Natural killer cell (primary cell): ENCODE results near the gene SEMA4C. TPM values are rescaled to one million over a fixed set of nuclear protein-coding genes. Genes with fewer than 3 reads are reported as not detected.
A peak's percentile ranks its signal among the peaks of the same experiment; 100 is the strongest.

Source experiments
- ATAC-seq, 3 donors: fragments of 150-1000 bp in 2 of 3; fragments of 200-7000 bp in 1 of 3; cut with Tn5 transposase; 1 replicate in 1 of 3; 2 replicates in 2 of 3; pipeline ENCODE4 v1.10.0; 2021; ENCODE audit warnings: mild to moderate bottlenecking in 2 of 3, moderate library complexity in 2 of 3
- DNase-seq, 2 donors: peaks; one replicate each; pipeline versions ENCODE4 v3.0.0 to v3.0.0-alpha.2; 2013 to 2021; ENCODE audit warnings: mixed read lengths in 1 of 2
- H3K27ac ChIP-seq: one replicate; pipeline ENCODE4 v1.5.1; 2013; ENCODE audit warnings: mild to moderate bottlenecking, low read length
- H3K27me3 ChIP-seq: one replicate; pipeline ENCODE4 v1.6.1; 2013; ENCODE audit warnings: low read length; ENCODE audit not compliant: control insufficient read depth, insufficient read depth
- H3K36me3 ChIP-seq: one replicate; pipeline ENCODE4 v1.6.1; 2013; ENCODE audit warnings: low read length; ENCODE audit not compliant: control insufficient read depth, insufficient read depth
- H3K4me1 ChIP-seq: one replicate; pipeline ENCODE4 v1.6.1; 2013; ENCODE audit warnings: low read length; ENCODE audit not compliant: control insufficient read depth, insufficient read depth
- H3K4me3 ChIP-seq: one replicate; pipeline ENCODE4 v1.5.1; 2013; ENCODE audit warnings: low read length
- H3K9me3 ChIP-seq: one replicate; pipeline ENCODE4 v1.6.1; 2013; ENCODE audit warnings: low read length; ENCODE audit not compliant: control insufficient read depth, insufficient read depth
- H3K27ac Mint-ChIP-seq, 2 donors: one replicate each; pipeline ENCODE4 v1.8.0; 2022; ENCODE audit warnings: mild to moderate bottlenecking in 2 of 2, mixed read lengths in 2 of 2, moderate library complexity in 1 of 2
- H3K27me3 Mint-ChIP-seq, 2 donors: one replicate each; pipeline ENCODE4 v1.8.0; 2022; ENCODE audit warnings: low read depth in 2 of 2, mixed read lengths in 2 of 2
- H3K36me3 Mint-ChIP-seq: one replicate; pipeline ENCODE4 v1.8.0; 2022; ENCODE audit warnings: mixed read lengths
- H3K4me1 Mint-ChIP-seq, 2 donors: one replicate each; pipeline ENCODE4 v1.8.0; 2022; ENCODE audit warnings: mixed read lengths in 2 of 2
- H3K4me3 Mint-ChIP-seq: one replicate; pipeline ENCODE4 v1.8.0; 2022; ENCODE audit warnings: mild to moderate bottlenecking, moderate library complexity, mixed read lengths
- H3K9me3 Mint-ChIP-seq, 2 donors: one replicate each; pipeline ENCODE4 v1.8.0; 2022; ENCODE audit warnings: mixed read lengths in 2 of 2
- CTCF ChIP-seq: fragments of 200-600 bp; IDR thresholded peaks from one replicate; pipeline ENCODE4 v1.8.0; 2022; ENCODE audit warnings: antibody characterized with exemption
- WGBS: methylation state at CpG from one replicate; pipeline ENCODE4 v1.1.7; 2013; ENCODE audit warnings: missing lambda C conversion rate; ENCODE audit not compliant: insufficient coverage; 5-methylcytosine and 5-hydroxymethylcytosine counted together
- intact Hi-C: fragments of 100-400 bp; cut with micrococcal nuclease; formaldehyde crosslinking; loops from one replicate; pipeline ENCODE4 v1.14.2; 2022
- total RNA-seq, 4 donors: library from RNA; stranded (reverse); fragments of 120-200 nt in 1 of 4; gene quantifications; one replicate each; pipeline versions ENCODE4 v1.2.3 to v1.2.4, GENCODE V29; 2013 to 2022

SEMA4C gene, protein sequence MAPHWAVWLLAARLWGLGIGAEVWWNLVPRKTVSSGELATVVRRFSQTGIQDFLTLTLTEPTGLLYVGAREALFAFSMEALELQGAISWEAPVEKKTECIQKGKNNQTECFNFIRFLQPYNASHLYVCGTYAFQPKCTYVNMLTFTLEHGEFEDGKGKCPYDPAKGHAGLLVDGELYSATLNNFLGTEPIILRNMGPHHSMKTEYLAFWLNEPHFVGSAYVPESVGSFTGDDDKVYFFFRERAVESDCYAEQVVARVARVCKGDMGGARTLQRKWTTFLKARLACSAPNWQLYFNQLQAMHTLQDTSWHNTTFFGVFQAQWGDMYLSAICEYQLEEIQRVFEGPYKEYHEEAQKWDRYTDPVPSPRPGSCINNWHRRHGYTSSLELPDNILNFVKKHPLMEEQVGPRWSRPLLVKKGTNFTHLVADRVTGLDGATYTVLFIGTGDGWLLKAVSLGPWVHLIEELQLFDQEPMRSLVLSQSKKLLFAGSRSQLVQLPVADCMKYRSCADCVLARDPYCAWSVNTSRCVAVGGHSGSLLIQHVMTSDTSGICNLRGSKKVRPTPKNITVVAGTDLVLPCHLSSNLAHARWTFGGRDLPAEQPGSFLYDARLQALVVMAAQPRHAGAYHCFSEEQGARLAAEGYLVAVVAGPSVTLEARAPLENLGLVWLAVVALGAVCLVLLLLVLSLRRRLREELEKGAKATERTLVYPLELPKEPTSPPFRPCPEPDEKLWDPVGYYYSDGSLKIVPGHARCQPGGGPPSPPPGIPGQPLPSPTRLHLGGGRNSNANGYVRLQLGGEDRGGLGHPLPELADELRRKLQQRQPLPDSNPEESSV
- total RNA-seq: 10 to 100 TPM; 51.8 to 78.1 (median 65.8) TPM
- 28.6 TPM for total RNA-seq (2013)

DNA sequence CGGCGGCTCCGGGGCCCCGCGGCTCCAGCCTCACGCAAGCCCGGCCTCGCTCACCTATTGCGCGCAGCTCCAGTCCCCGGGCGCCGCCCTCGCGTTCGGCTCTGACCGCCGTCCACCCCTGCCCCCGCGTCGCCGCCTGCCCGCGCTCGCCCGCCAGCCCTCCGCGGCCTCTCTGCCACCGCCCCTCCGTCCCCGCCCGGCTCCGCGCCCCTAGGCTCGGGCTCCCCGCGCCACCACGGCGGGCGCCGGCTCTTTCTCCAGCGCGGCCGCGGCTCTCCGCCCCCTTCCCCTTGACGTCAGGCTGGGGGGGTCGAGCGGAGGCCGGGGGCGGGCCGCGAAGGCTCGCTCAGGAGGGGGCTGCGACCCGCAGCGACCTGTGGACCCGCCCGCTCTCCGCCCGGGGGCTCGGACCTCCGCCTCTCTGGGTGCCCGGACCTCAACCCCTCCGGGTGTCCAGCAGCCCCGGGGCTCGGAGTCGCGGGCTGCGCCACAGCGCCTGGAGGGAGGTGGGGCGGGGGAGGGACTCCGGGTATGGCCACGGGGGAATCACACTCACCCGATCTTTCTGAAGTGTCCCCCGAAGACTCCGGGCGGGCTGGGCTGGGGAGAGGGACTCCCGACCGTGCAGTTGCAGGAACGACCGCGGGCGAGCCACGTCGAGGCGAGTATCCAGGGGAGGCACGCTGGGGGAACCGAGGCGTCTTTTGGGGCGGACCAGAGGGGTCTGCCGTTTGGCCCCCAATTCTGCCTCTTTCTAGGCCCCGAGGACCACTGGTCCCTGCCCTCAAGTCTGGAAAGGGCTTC, at the start of gene SEMA4C:
Gene SEMA4C, minus strand, starts transcription at position 259 of the 804 bp plus-strand sequence. CDS start 2,194 bp downstream, outside the sequence.
- intact Hi-C loops: loop anchor here (1.0 kb wide), 1 partner anchor 54 kb away; the partner anchor contains the start of gene CNNM3
- DNase-seq (peak; percentile 71 to 80), ATAC-seq (peak; percentile 54 to 63 (median 61))
- Histone ChIP-seq H3K9me3 (no peaks in the 10 kb centered on the region), H3K36me3 (peaks cover 14% of the 10 kb centered on the region), H3K4me1 (peaks cover 61% of the 10 kb centered on the region), H3K4me3 (peak within 1 kb of the TSS; percentile 82), H3K27ac (peak within 1 kb of the TSS; percentile 75), H3K27me3 (no peaks in the 10 kb centered on the region)
- TF ChIP-seq CTCF: no peak
- H3K9me3 Mint-ChIP-seq: no peaks in the 10 kb centered on the region
- under 1% methylated on average over 93 of the region's 93 CpGs for WGBS
- H3K4me3 Mint-ChIP-seq: peak within 1 kb of the TSS; percentile 93
- H3K36me3 Mint-ChIP-seq: no peaks in the 10 kb centered on the region
- peaks cover 37 to 44% of the 10 kb centered on the region in 2 donors for H3K4me1 Mint-ChIP-seq
- H3K27me3 Mint-ChIP-seq: no peaks in the 10 kb centered on the region
- H3K27ac Mint-ChIP-seq: peak within 1 kb of the TSS; percentile 89 to 90

GRCh38 chr2:96918754-96919550, 49.1 kb upstream of the SEMA4C start:
- no peaks in the 10 kb centered on the region for H3K27me3 Mint-ChIP-seq
- H3K36me3 Mint-ChIP-seq: no peaks in the 10 kb centered on the region

More at GRCh38 chr2:96918754-96919550, 49.1 kb upstream of the SEMA4C start:
- no peak for DNase-seq
- Histone ChIP-seq H3K27ac (no peak overlapping the region), H3K36me3 (no peaks in the 10 kb centered on the region), H3K27me3 (no peaks in the 10 kb centered on the region), H3K4me3 (no peak overlapping the region), H3K9me3 (peaks cover 9% of the 10 kb centered on the region), H3K4me1 (peaks cover 30% of the 10 kb centered on the region)
- no peak overlapping the region for H3K27ac Mint-ChIP-seq
- intact Hi-C loops: no loop called here
- no peak overlapping the region for H3K4me3 Mint-ChIP-seq
- ATAC-seq: no peak
- no peak for TF ChIP-seq CTCF
- 91% methylated on average over 19 of the region's 19 CpGs for WGBS
- peaks cover 0 to 4% of the 10 kb centered on the region in 2 donors for H3K9me3 Mint-ChIP-seq
- peaks cover 41 to 62% of the 10 kb centered on the region in 2 donors for H3K4me1 Mint-ChIP-seq
